ENCODE measurements around the gene MRPS14. TPM values are rescaled to one million over a fixed set of nuclear protein-coding genes. Genes with fewer than 3 reads are reported as not detected.
A peak's percentile ranks its signal among the peaks of the same experiment; 100 is the strongest.

MRPS14 gene
- total and polyA plus RNA-seq, 2 donors (not counting 1 experiment from before 2014, with no cell fraction given): 9.1 to 29.4 TPM

GRCh38 chr1:174990382-174990999 lies 32.7 kb downstream of the MRPS14 start:
- Mint-ChIP-seq H3K9me3 (ENCODE audit: insufficient read depth) (no peaks in the 10 kb centered on the region), H3K27me3 (no peaks in the 10 kb centered on the region), H3K4me1 (peaks cover 20% of the 10 kb centered on the region), H3K4me3 (peak overlapping the region; percentile 86), H3K27ac (peak overlapping the region; percentile 89)
- peak overlapping the region; percentile 37 to 66 (median 53) for H3K4me3 ChIP-seq (ENCODE audit: control extremely low read depth in 1 of 5, extremely low read depth in 1 of 5, insufficient read depth in 1 of 5, low read depth in 2 of 5, low read length in 4 of 5)
- H3K27ac ChIP-seq (ENCODE audit: low read length in 2 of 2): peak overlapping the region; percentile 87 to 90
- DNase-seq (peak; percentile 58), ATAC-seq (ENCODE audit: low read depth) (peak; percentile 64)
- peak overlapping the region; percentile 76 for H3K4me2 ChIP-seq (replicated peaks; ENCODE audit: low read depth, low read length, poor library complexity, severe bottlenecking)
- H3K79me2 ChIP-seq (ENCODE audit: control insufficient read depth, insufficient read depth, low read length): no peaks in the 10 kb centered on the region
- peaks cover 0 to 7% of the 10 kb centered on the region in 2 experiments for H3K36me3 ChIP-seq (replicated peaks in 1 of 2; ENCODE audit: control extremely low read depth in 1 of 2, control insufficient read depth in 1 of 2, extremely low read depth in 1 of 2, insufficient read depth in 2 of 2, low read length in 1 of 2)
- peaks cover 11 to 15% of the 10 kb centered on the region in 2 donors for H3K4me1 ChIP-seq (ENCODE audit: control insufficient read depth in 2 of 2, insufficient read depth in 2 of 2, low read length in 2 of 2)
- H3K27me3 ChIP-seq (replicated peaks in 1 of 4; ENCODE audit: control extremely low read depth in 1 of 4, control insufficient read depth in 3 of 4, insufficient read depth in 4 of 4, low read length in 3 of 4): no peaks in the 10 kb centered on the region
- ChIA-PET POLR2A (interaction anchor here (0.5 to 0.9 kb wide), 4 partner anchors 9 to 761 kb away, joined by 3 to 11 read pairs (median 3); partner anchors contain the start of gene CACYBP), CTCF (interaction anchor here (0.9 to 1.7 kb wide), 2 partner anchors 10 to 32 kb away, joined by 3 to 5 read pairs; no protein-coding TSS in a partner anchor)
- peak overlapping the region; percentile 74 for H3K9ac ChIP-seq (ENCODE audit: low read length)
- H2AFZ ChIP-seq (ENCODE audit: insufficient read depth, low read depth, low read length, poor library complexity, severe bottlenecking): peak overlapping the region; percentile 74
- no peaks in the 10 kb centered on the region for H3K9me3 ChIP-seq (ENCODE audit: control extremely low read depth in 1 of 3, control insufficient read depth in 2 of 3, insufficient read depth in 1 of 3, low read length in 2 of 3)
- no CpG with 5 or more reads among the region's 6 CpGs for WGBS (ENCODE audit: insufficient coverage)
- no peaks in the 10 kb centered on the region for H4K20me1 ChIP-seq (ENCODE audit: control insufficient read depth, insufficient read depth, low read length, poor library complexity, severe bottlenecking)
- intact Hi-C loops (cut with micrococcal nuclease): loop anchor here (10.0 kb wide), 1 partner anchor 726 kb away; no protein-coding TSS in a partner anchor
- TF ChIP-seq CTCF (IDR thresholded peaks at IDR 0.05) (no peak), EZH2 (IDR thresholded peaks at IDR 0.05; ENCODE audit: borderline replicate concordance, insufficient read depth, low read depth, low read length, poor library complexity, severe bottlenecking) (no peak)

Measured in B cell (primary cell).